Liver (tissue), 9 donors: ENCODE measurements around the gene GPR176. TPM values are rescaled to one million over a fixed set of nuclear protein-coding genes. Genes with fewer than 3 reads are reported as not detected.

Experiments
- DNase-seq: peaks from one replicate; pipeline ENCODE4 v3.0.0-alpha.2; 2017; ENCODE audit warnings: low spot score
- H3K27ac ChIP-seq, 2 donors: one replicate each; pipeline ENCODE4 v1.7.0; 2013; ENCODE audit warnings: inconsistent platforms in 2 of 2, low read length in 2 of 2, control low read depth in 1 of 2, low read depth in 1 of 2, mild to moderate bottlenecking in 1 of 2
- H3K27me3 ChIP-seq, 4 donors: one replicate each; pipeline versions ENCODE4 v1.6.1 to v1.7.0; 2013; ENCODE audit warnings: low read length in 3 of 4, inconsistent platforms in 1 of 4, mild to moderate bottlenecking in 1 of 4, moderate library complexity in 1 of 4; ENCODE audit not compliant: control insufficient read depth in 4 of 4, insufficient read depth in 4 of 4
- H3K36me3 ChIP-seq, 4 donors: one replicate each; pipeline versions ENCODE4 v1.6.1 to v1.7.0; 2013; ENCODE audit warnings: low read length in 3 of 4, mild to moderate bottlenecking in 3 of 4, low read depth in 1 of 4, moderate library complexity in 1 of 4; ENCODE audit not compliant: control insufficient read depth in 4 of 4, insufficient read depth in 3 of 4
- H3K4me1 ChIP-seq, 4 donors: one replicate each; pipeline versions ENCODE4 v1.6.1 to v1.7.0; 2013; ENCODE audit warnings: low read length in 3 of 4, mild to moderate bottlenecking in 3 of 4, moderate library complexity in 1 of 4; ENCODE audit not compliant: control insufficient read depth in 4 of 4, insufficient read depth in 4 of 4
- H3K4me3 ChIP-seq, 3 donors: one replicate each; pipeline versions ENCODE4 v1.6.1 to v1.7.0; 2013; ENCODE audit warnings: low read length in 3 of 3, control low read depth in 1 of 3, low read depth in 1 of 3, mild to moderate bottlenecking in 1 of 3
- H3K9ac ChIP-seq, 2 donors: one replicate each; pipeline ENCODE4 v1.7.0; 2013; ENCODE audit warnings: low read length in 2 of 2, mild to moderate bottlenecking in 2 of 2, moderate library complexity in 2 of 2, control low read depth in 1 of 2, low read depth in 1 of 2
- H3K9me3 ChIP-seq, 4 donors: one replicate each; pipeline versions ENCODE4 v1.6.1 to v1.7.0; 2013; ENCODE audit warnings: low read length in 3 of 4; ENCODE audit not compliant: control insufficient read depth in 4 of 4
- EGR1 ChIP-seq, 2 donors: IDR thresholded peaks; 2 replicates each; pipeline ENCODE4 v1.6.1; 2016 to 2018; ENCODE audit warnings: antibody characterized with exemption in 2 of 2, low read depth in 2 of 2
- FOXA1 ChIP-seq: IDR thresholded peaks from 2 replicates; pipeline ENCODE4 v1.6.1; 2016; ENCODE audit warnings: antibody characterized with exemption
- FOXA2 ChIP-seq: IDR thresholded peaks from 2 replicates; pipeline ENCODE4 v1.6.1; 2016; ENCODE audit warnings: antibody characterized with exemption
- GABPA ChIP-seq, 2 donors: IDR thresholded peaks in 1 of 2; conservative IDR thresholded peaks in 1 of 2; 2 replicates each; pipeline ENCODE4 v1.6.1; 2016; ENCODE audit warnings: antibody characterized with exemption in 2 of 2, mild to moderate bottlenecking in 1 of 2, moderate library complexity in 1 of 2
- HNF4A ChIP-seq, 2 donors: conservative IDR thresholded peaks; 2 replicates each; pipeline ENCODE4 v1.6.1; 2016; ENCODE audit warnings: antibody characterized with exemption in 2 of 2, mild to moderate bottlenecking in 2 of 2
- JUND ChIP-seq, 2 donors: IDR thresholded peaks; 2 replicates each; pipeline ENCODE4 v1.6.1; 2016; ENCODE audit warnings: antibody characterized with exemption in 2 of 2
- NR2F2 ChIP-seq: IDR thresholded peaks from 2 replicates; pipeline ENCODE4 v1.6.1; 2016; ENCODE audit warnings: antibody characterized with exemption
- RAD21 ChIP-seq, 2 donors: IDR thresholded peaks; 2 replicates each; pipeline ENCODE4 v1.6.1; 2016; ENCODE audit warnings: antibody characterized with exemption in 2 of 2, mild to moderate bottlenecking in 2 of 2
- RXRA ChIP-seq, 2 donors: IDR thresholded peaks; 2 replicates each; pipeline ENCODE4 v1.6.1; 2017 to 2018; ENCODE audit warnings: antibody characterized with exemption in 2 of 2, mild to moderate bottlenecking in 1 of 2
- SP1 ChIP-seq: IDR thresholded peaks from 2 replicates; pipeline ENCODE4 v1.6.1; 2018; ENCODE audit warnings: antibody characterized with exemption, mild to moderate bottlenecking
- TAF1 ChIP-seq: conservative IDR thresholded peaks from 2 replicates; pipeline ENCODE4 v1.6.1; 2016; ENCODE audit warnings: antibody characterized with exemption, mild to moderate bottlenecking
- YY1 ChIP-seq: IDR thresholded peaks from 2 replicates; pipeline ENCODE4 v1.6.1; 2016; ENCODE audit warnings: antibody characterized with exemption, mild to moderate bottlenecking
- WGBS: extraction: QIAGEN DNeasy Blood & Tissue Kit; methylation state at CpG from one replicate; pipeline ENCODE4 v1.1.7; 2013; 5-methylcytosine and 5-hydroxymethylcytosine counted together
- polyA plus RNA-seq, 2 donors: library from polyadenylated mRNA; stranded (reverse) in 1 of 2; unstranded in 1 of 2; fragments of 200-250 nt in 1 of 2; fragments of >200 nt in 1 of 2; fragmentation: Nextera tagmentation in 1 of 2; extraction: Ambion mirVana in 1 of 2; gene quantifications; one replicate each; pipeline versions ENCODE4 v1.2.1 to v1.2.3, GENCODE V29; 2013 to 2015
- total RNA-seq, 2 donors: library from RNA; depleted of rRNA; stranded (reverse); fragments of >200 nt; gene quantifications; one replicate each; pipeline ENCODE4 v1.2.3, GENCODE V29; 2014
- TF ChIP-seq, protein P1 (sequence below): IDR thresholded peaks from 2 replicates; pipeline ENCODE4 v1.6.1; 2016; ENCODE audit warnings: antibody characterized with exemption
- TF ChIP-seq, protein P2 (sequence below): IDR thresholded peaks from 2 replicates; pipeline ENCODE4 v1.6.1; 2016; ENCODE audit warnings: antibody characterized with exemption
- TF ChIP-seq, protein P3 (sequence below): fragments of 150-350 bp; IDR thresholded peaks from 2 replicates; pipeline ENCODE4 v1.5.1; 2017; ENCODE audit warnings: improper control_type of control experiment, low read depth, low read length; ENCODE audit not compliant: missing input control
- TF ChIP-seq, protein P4 (sequence below): IDR thresholded peaks from 2 replicates; pipeline ENCODE4 v1.6.1; 2016; ENCODE audit warnings: antibody characterized with exemption
- TF ChIP-seq, protein P5 (sequence below): IDR thresholded peaks from 2 replicates; pipeline ENCODE4 v1.6.1; 2016; ENCODE audit warnings: antibody characterized with exemption, mild to moderate bottlenecking
- donor health status: healthy.
- donor health status: healthy.
- donor health status: healthy.
- donor health status: healthy.
- donor health status: healthy.

The GPR176 gene
- total and polyA plus RNA-seq, 4 donors, result 0.44 to 1.7 (median 1.4) TPM

DNA sequence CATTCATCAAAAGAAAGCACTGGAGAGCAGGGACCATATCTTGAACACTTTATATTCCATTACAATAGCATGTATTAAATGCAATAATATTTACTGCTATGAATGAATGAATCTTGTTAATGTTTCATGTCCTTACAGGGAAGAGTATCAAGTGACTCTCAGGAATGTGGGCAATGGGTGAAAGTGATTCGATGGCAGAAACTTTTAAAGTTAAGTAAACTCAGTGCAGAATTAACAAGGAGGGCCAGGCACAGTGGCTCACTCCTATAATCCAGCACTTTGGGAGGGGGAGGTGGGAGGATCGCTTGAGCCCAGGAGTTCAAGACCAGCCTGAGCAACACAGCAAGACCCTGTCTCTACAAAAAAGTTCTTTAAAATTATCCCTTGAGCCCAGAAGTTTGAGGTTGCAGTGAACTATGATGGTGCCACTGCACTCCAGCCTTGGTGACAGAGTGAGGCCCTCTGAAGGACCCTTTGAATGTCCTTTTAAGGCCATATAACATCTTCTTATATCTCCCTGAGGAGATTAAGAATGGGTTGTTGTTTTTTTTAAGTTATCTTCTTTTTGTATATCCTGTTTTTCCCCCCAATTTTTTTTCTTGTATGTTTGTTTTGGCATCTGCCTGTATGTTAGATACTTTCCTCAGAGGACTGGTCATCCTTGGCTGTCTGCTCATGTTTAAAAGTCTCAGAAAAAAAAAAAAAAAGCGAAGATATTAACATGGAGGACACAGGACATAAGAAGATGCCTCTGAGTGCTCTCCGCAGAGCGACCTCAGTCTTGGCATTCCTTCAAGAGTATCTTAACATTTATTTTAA is 127.8 kb downstream of the GPR176 start:
- 81% methylated on average over 5 of the region's 5 CpGs for WGBS

DNA sequence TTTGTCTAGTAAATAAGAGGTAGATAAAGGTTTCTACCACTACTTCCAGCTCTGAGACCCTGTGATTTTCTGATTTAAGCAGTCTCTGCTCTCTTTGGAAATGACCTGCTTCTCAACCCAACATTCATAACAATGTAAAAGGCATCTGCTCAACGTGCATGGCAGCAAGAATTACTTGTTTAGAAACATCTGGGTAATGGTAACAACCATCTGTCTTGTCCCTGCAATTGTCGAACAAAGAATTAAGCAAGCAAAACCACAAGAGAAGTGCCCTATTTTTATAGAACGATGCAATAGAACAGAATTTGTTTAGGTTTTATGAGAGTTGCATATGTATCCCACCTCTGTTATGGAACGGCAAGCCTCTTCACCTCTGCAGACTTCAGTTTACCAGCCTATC is 130.3 kb downstream of the GPR176 start:
- Histone ChIP-seq H3K9me3 (no peaks in the 10 kb centered on the region), H3K9ac (no peak overlapping the region), H3K36me3 (no peaks in the 10 kb centered on the region), H3K27me3 (no peaks in the 10 kb centered on the region), H3K27ac (no peak overlapping the region), H3K4me3 (no peak overlapping the region), H3K4me1 (peaks cover 0 to 7% (median 3%) of the 10 kb centered on the region in 4 donors)
- no peak for DNase-seq
- TF ChIP-seq, protein P1, sequence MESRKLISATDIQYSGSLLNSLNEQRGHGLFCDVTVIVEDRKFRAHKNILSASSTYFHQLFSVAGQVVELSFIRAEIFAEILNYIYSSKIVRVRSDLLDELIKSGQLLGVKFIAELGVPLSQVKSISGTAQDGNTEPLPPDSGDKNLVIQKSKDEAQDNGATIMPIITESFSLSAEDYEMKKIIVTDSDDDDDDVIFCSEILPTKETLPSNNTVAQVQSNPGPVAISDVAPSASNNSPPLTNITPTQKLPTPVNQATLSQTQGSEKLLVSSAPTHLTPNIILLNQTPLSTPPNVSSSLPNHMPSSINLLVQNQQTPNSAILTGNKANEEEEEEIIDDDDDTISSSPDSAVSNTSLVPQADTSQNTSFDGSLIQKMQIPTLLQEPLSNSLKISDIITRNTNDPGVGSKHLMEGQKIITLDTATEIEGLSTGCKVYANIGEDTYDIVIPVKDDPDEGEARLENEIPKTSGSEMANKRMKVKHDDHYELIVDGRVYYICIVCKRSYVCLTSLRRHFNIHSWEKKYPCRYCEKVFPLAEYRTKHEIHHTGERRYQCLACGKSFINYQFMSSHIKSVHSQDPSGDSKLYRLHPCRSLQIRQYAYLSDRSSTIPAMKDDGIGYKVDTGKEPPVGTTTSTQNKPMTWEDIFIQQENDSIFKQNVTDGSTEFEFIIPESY, result no peak
- TF ChIP-seq NR2F2, result no peak
- TF ChIP-seq HNF4A (conservative IDR thresholded peaks at IDR 0.05), result no peak
- TF ChIP-seq TAF1, result no peak
- no peak for TF ChIP-seq FOXA1
- no peak for TF ChIP-seq FOXA2
- TF ChIP-seq, protein P2, sequence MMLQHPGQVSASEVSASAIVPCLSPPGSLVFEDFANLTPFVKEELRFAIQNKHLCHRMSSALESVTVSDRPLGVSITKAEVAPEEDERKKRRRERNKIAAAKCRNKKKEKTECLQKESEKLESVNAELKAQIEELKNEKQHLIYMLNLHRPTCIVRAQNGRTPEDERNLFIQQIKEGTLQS, result no peak
- TF ChIP-seq, protein P3, sequence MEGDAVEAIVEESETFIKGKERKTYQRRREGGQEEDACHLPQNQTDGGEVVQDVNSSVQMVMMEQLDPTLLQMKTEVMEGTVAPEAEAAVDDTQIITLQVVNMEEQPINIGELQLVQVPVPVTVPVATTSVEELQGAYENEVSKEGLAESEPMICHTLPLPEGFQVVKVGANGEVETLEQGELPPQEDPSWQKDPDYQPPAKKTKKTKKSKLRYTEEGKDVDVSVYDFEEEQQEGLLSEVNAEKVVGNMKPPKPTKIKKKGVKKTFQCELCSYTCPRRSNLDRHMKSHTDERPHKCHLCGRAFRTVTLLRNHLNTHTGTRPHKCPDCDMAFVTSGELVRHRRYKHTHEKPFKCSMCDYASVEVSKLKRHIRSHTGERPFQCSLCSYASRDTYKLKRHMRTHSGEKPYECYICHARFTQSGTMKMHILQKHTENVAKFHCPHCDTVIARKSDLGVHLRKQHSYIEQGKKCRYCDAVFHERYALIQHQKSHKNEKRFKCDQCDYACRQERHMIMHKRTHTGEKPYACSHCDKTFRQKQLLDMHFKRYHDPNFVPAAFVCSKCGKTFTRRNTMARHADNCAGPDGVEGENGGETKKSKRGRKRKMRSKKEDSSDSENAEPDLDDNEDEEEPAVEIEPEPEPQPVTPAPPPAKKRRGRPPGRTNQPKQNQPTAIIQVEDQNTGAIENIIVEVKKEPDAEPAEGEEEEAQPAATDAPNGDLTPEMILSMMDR, result no peak
- no peak for TF ChIP-seq GABPA (IDR thresholded peaks at IDR 0.05 in 1 of 2, conservative IDR thresholded peaks at IDR 0.05 in 1 of 2)
- no peak for TF ChIP-seq RAD21 (IDR thresholded peaks at IDR 0.05)
- no peak for TF ChIP-seq EGR1 (IDR thresholded peaks at IDR 0.05; ENCODE audit: low read depth in 2 of 2)
- TF ChIP-seq, protein P4, sequence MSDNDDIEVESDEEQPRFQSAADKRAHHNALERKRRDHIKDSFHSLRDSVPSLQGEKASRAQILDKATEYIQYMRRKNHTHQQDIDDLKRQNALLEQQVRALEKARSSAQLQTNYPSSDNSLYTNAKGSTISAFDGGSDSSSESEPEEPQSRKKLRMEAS, result no peak
- TF ChIP-seq JUND (IDR thresholded peaks at IDR 0.05), result no peak
- TF ChIP-seq, protein P5, sequence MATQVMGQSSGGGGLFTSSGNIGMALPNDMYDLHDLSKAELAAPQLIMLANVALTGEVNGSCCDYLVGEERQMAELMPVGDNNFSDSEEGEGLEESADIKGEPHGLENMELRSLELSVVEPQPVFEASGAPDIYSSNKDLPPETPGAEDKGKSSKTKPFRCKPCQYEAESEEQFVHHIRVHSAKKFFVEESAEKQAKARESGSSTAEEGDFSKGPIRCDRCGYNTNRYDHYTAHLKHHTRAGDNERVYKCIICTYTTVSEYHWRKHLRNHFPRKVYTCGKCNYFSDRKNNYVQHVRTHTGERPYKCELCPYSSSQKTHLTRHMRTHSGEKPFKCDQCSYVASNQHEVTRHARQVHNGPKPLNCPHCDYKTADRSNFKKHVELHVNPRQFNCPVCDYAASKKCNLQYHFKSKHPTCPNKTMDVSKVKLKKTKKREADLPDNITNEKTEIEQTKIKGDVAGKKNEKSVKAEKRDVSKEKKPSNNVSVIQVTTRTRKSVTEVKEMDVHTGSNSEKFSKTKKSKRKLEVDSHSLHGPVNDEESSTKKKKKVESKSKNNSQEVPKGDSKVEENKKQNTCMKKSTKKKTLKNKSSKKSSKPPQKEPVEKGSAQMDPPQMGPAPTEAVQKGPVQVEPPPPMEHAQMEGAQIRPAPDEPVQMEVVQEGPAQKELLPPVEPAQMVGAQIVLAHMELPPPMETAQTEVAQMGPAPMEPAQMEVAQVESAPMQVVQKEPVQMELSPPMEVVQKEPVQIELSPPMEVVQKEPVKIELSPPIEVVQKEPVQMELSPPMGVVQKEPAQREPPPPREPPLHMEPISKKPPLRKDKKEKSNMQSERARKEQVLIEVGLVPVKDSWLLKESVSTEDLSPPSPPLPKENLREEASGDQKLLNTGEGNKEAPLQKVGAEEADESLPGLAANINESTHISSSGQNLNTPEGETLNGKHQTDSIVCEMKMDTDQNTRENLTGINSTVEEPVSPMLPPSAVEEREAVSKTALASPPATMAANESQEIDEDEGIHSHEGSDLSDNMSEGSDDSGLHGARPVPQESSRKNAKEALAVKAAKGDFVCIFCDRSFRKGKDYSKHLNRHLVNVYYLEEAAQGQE, result no peak
- no peak for TF ChIP-seq RXRA (IDR thresholded peaks at IDR 0.05)
- TF ChIP-seq SP1, result no peak
- WGBS, result 82% methylated on average over 4 of the region's 4 CpGs

More for the DNA sequence above, 127.8 kb downstream of the GPR176 start:
- Histone ChIP-seq H3K27me3 (no peaks in the 10 kb centered on the region), H3K4me3 (no peak overlapping the region), H3K4me1 (no peaks in the 10 kb centered on the region), H3K36me3 (no peaks in the 10 kb centered on the region), H3K27ac (no peak overlapping the region), H3K9ac (no peak overlapping the region), H3K9me3 (no peaks in the 10 kb centered on the region)
- TF ChIP-seq HNF4A (conservative IDR thresholded peaks at IDR 0.05) (no peak), RAD21 (IDR thresholded peaks at IDR 0.05) (no peak), TAF1 (no peak), YY1 (no peak), GABPA (IDR thresholded peaks at IDR 0.05 in 1 of 2, conservative IDR thresholded peaks at IDR 0.05 in 1 of 2) (no peak)
- TF ChIP-seq, protein P2, result no peak
- TF ChIP-seq, protein P4, result no peak
- DNase-seq, result no peak
